HepG2 (cell line): ENCODE measurements around the gene PPIA. TPM values are rescaled to one million over a fixed set of nuclear protein-coding genes. Genes with fewer than 3 reads are reported as not detected.

Experiments used
- ATAC-seq: fragments of 200-7000 bp; cut with Tn5 transposase; 3 replicates; pipeline ENCODE4 v1.9.1; 2020; ENCODE audit warnings: mild to moderate bottlenecking, moderate library complexity
- BruUV-seq: library from RNA; stranded (reverse); fragments of 400-500 nt; replicated peaks from 2 replicates; lab custom pipeline; 2021; lab: Mats Ljungman, UMichigan
- CTCF ChIA-PET: fragments of 300-600 bp; formaldehyde crosslinking; extraction: SDS; loops from one replicate; lab custom pipeline; 2021; ENCODE audit warnings: low total read pairs, inconsistent platforms, low intra/inter-chr PET ratio; lab: Yijun Ruan, JAX
- POLR2A ChIA-PET: fragments of 350-600 bp; sonication (Branson Sonifier 250); formaldehyde crosslinking; loops from one replicate; lab custom pipeline; 2020; ENCODE audit warnings: antibody characterized with exemption, inconsistent platforms; lab: Yijun Ruan, JAX
- DNase-seq: peaks from one replicate; pipeline ENCODE4 v3.0.0-alpha.2; 2015; ENCODE audit warnings: low spot score
- FAIRE-seq: peaks from 3 replicates; lab custom pipeline; 2011; peaks lifted over from hg19 to GRCh38; lab: Jason Lieb, UNC
- H2AFZ ChIP-seq: one replicate; pipeline ENCODE4 v1.6.1; 2011; ENCODE audit warnings: low read length, inconsistent platforms
- H3K27ac ChIP-seq: fragments of 300-600 bp; 3 replicates; pipeline ENCODE4 v1.8.0; 2011; ENCODE audit warnings: mixed run types, mild to moderate bottlenecking, mixed read lengths, low read length, inconsistent platforms; ENCODE audit not compliant: insufficient read depth; ENCODE audit errors: extremely low read length
- H3K27me3 ChIP-seq, 2 experiments: fragments of 200-600 bp in 1 of 2; 2 replicates in 1 of 2; 3 replicates in 1 of 2; pipeline versions ENCODE4 v1.6.0 to v1.8.0; 2011; ENCODE audit warnings: low read length in 2 of 2, mild to moderate bottlenecking in 2 of 2, moderate library complexity in 2 of 2, inconsistent platforms in 1 of 2; ENCODE audit not compliant: insufficient read depth in 2 of 2, control insufficient read depth in 1 of 2
- H3K36me3 ChIP-seq, 2 experiments: fragments of 200-600 bp in 1 of 2; replicated peaks in 1 of 2; 2 replicates in 1 of 2; 3 replicates in 1 of 2; pipeline versions ENCODE4 v1.5.1 to v1.8.0; 2011; ENCODE audit warnings: low read length in 2 of 2, inconsistent platforms in 1 of 2; ENCODE audit not compliant: insufficient read depth in 2 of 2, control insufficient read depth in 1 of 2
- H3K4me1 ChIP-seq: 2 replicates; pipeline ENCODE4 v1.5.1; 2012; ENCODE audit warnings: low read length, inconsistent platforms; ENCODE audit not compliant: insufficient read depth
- H3K4me2 ChIP-seq: 2 replicates; pipeline ENCODE4 v1.6.0; 2011; ENCODE audit warnings: low read depth, low read length, inconsistent platforms
- H3K4me3 ChIP-seq, 3 experiments: fragments of 200-600 bp in 1 of 3; sonication (generic), shearing (Covaris generic) in 1 of 3; replicated peaks in 1 of 3; 2 replicates each; pipeline ENCODE4 v1.5.1; 2011 to 2016; ENCODE audit warnings: low read length in 3 of 3, inconsistent platforms in 2 of 3, low read depth in 2 of 3, mild to moderate bottlenecking in 2 of 3, control low read depth in 1 of 3, mixed read lengths in 1 of 3; ENCODE audit not compliant: insufficient read depth in 1 of 3
- H3K79me2 ChIP-seq: one replicate; pipeline ENCODE4 v1.6.1; 2011; ENCODE audit warnings: low read length, inconsistent platforms; ENCODE audit not compliant: insufficient read depth
- H3K9ac ChIP-seq: 2 replicates; pipeline ENCODE4 v1.6.0; 2011; ENCODE audit warnings: mild to moderate bottlenecking, low read depth, low read length, inconsistent platforms; ENCODE audit not compliant: insufficient read depth
- H3K9me3 ChIP-seq: 2 replicates; pipeline ENCODE4 v1.5.1; 2012; ENCODE audit warnings: mild to moderate bottlenecking, low read length
- H4K20me1 ChIP-seq: 2 replicates; pipeline ENCODE4 v1.6.0; 2011; ENCODE audit warnings: inconsistent platforms, mild to moderate bottlenecking, low read length, moderate library complexity; ENCODE audit not compliant: insufficient read depth
- ATF7-NPFF ChIP-seq: sonication (generic); formaldehyde crosslinking; IDR thresholded peaks from 2 replicates; pipeline ENCODE4 v1.8.1; 2023; ENCODE audit warnings: mild to moderate bottlenecking, low read depth, missing genetic modification reagents, moderate library complexity
- CBX5 ChIP-seq: sonication (generic); formaldehyde crosslinking; IDR thresholded peaks from 2 replicates; pipeline ENCODE4 v1.4.0; 2020; ENCODE audit warnings: missing genetic modification reagents, borderline replicate concordance
- CEBPB ChIP-seq: IDR thresholded peaks from 2 replicates; pipeline ENCODE4 v1.6.1; 2011; ENCODE audit warnings: low read depth, low read length, improper control_type of control experiment, borderline replicate concordance
- FOXA3 ChIP-seq: IDR thresholded peaks from 2 replicates; pipeline ENCODE4 v1.6.1; 2016; ENCODE audit warnings: missing genetic modification reagents, missing compliant biosample characterization
- HOXA7 ChIP-seq: sonication (generic); formaldehyde crosslinking; IDR thresholded peaks from 2 replicates; pipeline ENCODE4 v1.8.1; 2022; ENCODE audit warnings: mild to moderate bottlenecking, missing genetic modification reagents, moderate library complexity
- MIER3 ChIP-seq: IDR thresholded peaks from 2 replicates; pipeline ENCODE4 v1.6.1; 2016; ENCODE audit warnings: missing compliant biosample characterization, borderline replicate concordance
- RFX5 ChIP-seq: IDR thresholded peaks from 2 replicates; pipeline ENCODE4 v1.6.1; 2011; ENCODE audit warnings: low read depth, low read length, improper control_type of control experiment
- SIN3A ChIP-seq: IDR thresholded peaks from 2 replicates; pipeline ENCODE4 v1.6.1; 2011; ENCODE audit warnings: low read depth, mild to moderate bottlenecking, control low read depth, low read length, borderline replicate concordance
- SP2 ChIP-seq: sonication (generic); formaldehyde crosslinking; IDR thresholded peaks from 2 replicates; pipeline ENCODE4 v1.5.1; 2020; ENCODE audit warnings: mild to moderate bottlenecking, missing genetic modification reagents
- ZFP36L1 ChIP-seq: sonication (generic); formaldehyde crosslinking; IDR thresholded peaks from 2 replicates; pipeline ENCODE4 v1.8.0; 2022; ENCODE audit warnings: mild to moderate bottlenecking, missing genetic modification reagents, moderate library complexity
- ZNF230 ChIP-seq: sonication (generic); formaldehyde crosslinking; IDR thresholded peaks from 2 replicates; pipeline ENCODE4 v1.4.0; 2020; ENCODE audit warnings: mild to moderate bottlenecking, missing genetic modification reagents
- ZNF383 ChIP-seq: sonication (generic); formaldehyde crosslinking; IDR thresholded peaks from 2 replicates; pipeline ENCODE4 v1.4.0; 2020; ENCODE audit warnings: missing genetic modification reagents, mild to moderate bottlenecking, borderline replicate concordance
- ZNF484 ChIP-seq: sonication (generic); formaldehyde crosslinking; IDR thresholded peaks from 2 replicates; pipeline ENCODE4 v1.5.1; 2020; ENCODE audit warnings: mild to moderate bottlenecking, low read depth, missing genetic modification reagents, borderline replicate concordance
- ZNF496 ChIP-seq: sonication (generic); formaldehyde crosslinking; IDR thresholded peaks from 2 replicates; pipeline ENCODE4 v1.8.1; 2023; ENCODE audit warnings: mild to moderate bottlenecking, moderate library complexity, missing genetic modification reagents; ENCODE audit not compliant: insufficient replicate concordance
- ZNF670 ChIP-seq: sonication (generic); formaldehyde crosslinking; IDR thresholded peaks from 2 replicates; pipeline ENCODE4 v1.8.0; 2022; ENCODE audit warnings: mild to moderate bottlenecking, missing genetic modification reagents, borderline replicate concordance
- WGBS: methylation state at CpG from one replicate; pipeline ENCODE4 v1.1.6; 2017; ENCODE audit warnings: low lambda C conversion rate; 5-methylcytosine and 5-hydroxymethylcytosine counted together
- in situ Hi-C: cut with HindIII; loops from 2 replicates; pipeline ENCODE4 v1.10.0; 2017; ENCODE audit warnings: low pct_unique_long_range_greater_than_20kb; ENCODE audit not compliant: extremely low pct_ligation_motif_present
- intact Hi-C: fragments of 100-400 bp; cut with micrococcal nuclease; formaldehyde crosslinking; loops from one replicate; pipeline ENCODE4 v1.10.0; 2022; ENCODE audit not compliant: unreplicated experiment
- polyA plus RNA-seq, 8 experiments: library from polyadenylated mRNA; depleted of rRNA in 3 of 8; stranded (reverse) in 7 of 8; unstranded in 1 of 8; fragments of >200 nt; fragmentation: Illumina TruSeq in 4 of 8; extraction: Trizol in 4 of 8; gene quantifications; 2 replicates each; pipeline versions ENCODE4 v1.2.1 to v1.2.3, GENCODE V29; 2011 to 2016; ENCODE audit warnings: low read depth in 4 of 8, missing spikeins in 1 of 8, mixed read lengths in 1 of 8; ENCODE audit not compliant: insufficient read depth in 1 of 8
- total RNA-seq, 5 experiments: library from RNA; depleted of rRNA; stranded (reverse); fragments of >200 nt; fragmentation: Illumina TruSeq; extraction: Trizol; gene quantifications; 2 replicates each; pipeline ENCODE4 v1.2.3, GENCODE V29; 2016; ENCODE audit warnings: low read depth in 1 of 5
- TF ChIP-seq, protein P1 (sequence below): sonication (generic); formaldehyde crosslinking; IDR thresholded peaks from 2 replicates; pipeline ENCODE4 v1.4.0; 2020; ENCODE audit warnings: missing genetic modification reagents
- TF ChIP-seq, protein P2 (sequence below): sonication (generic); formaldehyde crosslinking; IDR thresholded peaks from 2 replicates; pipeline ENCODE4 v1.4.0; 2020; ENCODE audit warnings: mild to moderate bottlenecking, missing genetic modification reagents, borderline replicate concordance
- TF ChIP-seq, protein P3 (sequence below): sonication (generic); formaldehyde crosslinking; IDR thresholded peaks from 2 replicates; pipeline ENCODE4 v1.8.0; 2022; ENCODE audit warnings: mild to moderate bottlenecking, missing genetic modification reagents, borderline replicate concordance

PPIA gene
- total and polyA plus RNA-seq, 2 of the 13 experiments (the other 11 are each of a cell fraction or from before 2014, with no cell fraction given), result 2,268 to 3,010 TPM

DNA sequence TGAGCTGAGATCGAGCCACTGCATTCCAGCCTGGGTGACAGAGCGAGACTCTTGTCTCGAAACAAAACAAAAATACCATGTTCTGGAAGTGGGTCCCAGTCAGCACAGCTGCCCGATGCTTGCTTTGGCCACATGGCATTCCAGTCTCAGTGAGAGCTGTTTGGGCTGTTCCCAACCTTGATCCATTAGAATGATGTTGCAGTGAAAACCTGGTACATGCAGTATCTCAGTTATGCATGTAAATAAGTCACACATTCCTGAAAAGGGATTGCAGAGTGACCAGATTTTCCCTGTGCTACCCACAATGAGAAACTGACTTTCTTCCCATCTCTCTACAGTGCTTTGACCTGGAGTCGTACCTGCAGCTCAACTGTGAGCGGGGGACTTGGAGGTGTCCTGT, 32.4 kb upstream of the PPIA start:
- 92% methylated on average over 6 of the region's 6 CpGs for WGBS
- in situ Hi-C loops (loop anchor here (25.0 kb wide), 1 partner anchor 177 kb away; the partner anchor contains the start of gene TMED4), intact Hi-C loops (no loop called here)
- peaks cover 37 to 46% of the 10 kb centered on the region in 2 experiments; a peak in 4 of 5 replicates for H3K36me3 ChIP-seq
- FAIRE-seq, result no peak
- no peaks in the 10 kb centered on the region for H3K79me2 ChIP-seq
- H3K27me3 ChIP-seq, result no peaks in the 10 kb centered on the region
- no peak overlapping the region for H3K4me2 ChIP-seq
- H3K9ac ChIP-seq, result no peak overlapping the region
- peaks cover 16% of the 10 kb centered on the region for H3K4me1 ChIP-seq
- POLR2A ChIA-PET, result no interaction called here
- no peak overlapping the region for H2AFZ ChIP-seq
- CTCF ChIA-PET, result no interaction called here
- ATAC-seq, result no peak
- no peak for TF ChIP-seq CBX5 (CRISPR knock-in tag)
- no peak for TF ChIP-seq ZNF496 (CRISPR knock-in tag)
- TF ChIP-seq, protein P1, sequence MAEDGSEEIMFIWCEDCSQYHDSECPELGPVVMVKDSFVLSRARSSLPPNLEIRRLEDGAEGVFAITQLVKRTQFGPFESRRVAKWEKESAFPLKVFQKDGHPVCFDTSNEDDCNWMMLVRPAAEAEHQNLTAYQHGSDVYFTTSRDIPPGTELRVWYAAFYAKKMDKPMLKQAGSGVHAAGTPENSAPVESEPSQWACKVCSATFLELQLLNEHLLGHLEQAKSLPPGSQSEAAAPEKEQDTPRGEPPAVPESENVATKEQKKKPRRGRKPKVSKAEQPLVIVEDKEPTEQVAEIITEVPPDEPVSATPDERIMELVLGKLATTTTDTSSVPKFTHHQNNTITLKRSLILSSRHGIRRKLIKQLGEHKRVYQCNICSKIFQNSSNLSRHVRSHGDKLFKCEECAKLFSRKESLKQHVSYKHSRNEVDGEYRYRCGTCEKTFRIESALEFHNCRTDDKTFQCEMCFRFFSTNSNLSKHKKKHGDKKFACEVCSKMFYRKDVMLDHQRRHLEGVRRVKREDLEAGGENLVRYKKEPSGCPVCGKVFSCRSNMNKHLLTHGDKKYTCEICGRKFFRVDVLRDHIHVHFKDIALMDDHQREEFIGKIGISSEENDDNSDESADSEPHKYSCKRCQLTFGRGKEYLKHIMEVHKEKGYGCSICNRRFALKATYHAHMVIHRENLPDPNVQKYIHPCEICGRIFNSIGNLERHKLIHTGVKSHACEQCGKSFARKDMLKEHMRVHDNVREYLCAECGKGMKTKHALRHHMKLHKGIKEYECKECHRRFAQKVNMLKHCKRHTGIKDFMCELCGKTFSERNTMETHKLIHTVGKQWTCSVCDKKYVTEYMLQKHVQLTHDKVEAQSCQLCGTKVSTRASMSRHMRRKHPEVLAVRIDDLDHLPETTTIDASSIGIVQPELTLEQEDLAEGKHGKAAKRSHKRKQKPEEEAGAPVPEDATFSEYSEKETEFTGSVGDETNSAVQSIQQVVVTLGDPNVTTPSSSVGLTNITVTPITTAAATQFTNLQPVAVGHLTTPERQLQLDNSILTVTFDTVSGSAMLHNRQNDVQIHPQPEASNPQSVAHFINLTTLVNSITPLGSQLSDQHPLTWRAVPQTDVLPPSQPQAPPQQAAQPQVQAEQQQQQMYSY (CRISPR knock-in tag), result no peak
- TF ChIP-seq SP2 (CRISPR knock-in tag), result no peak
- TF ChIP-seq ATF7-NPFF (CRISPR knock-in tag), result no peak
- no peak for TF ChIP-seq MIER3 (CRISPR knock-in tag)
- no peak for TF ChIP-seq ZNF484
- TF ChIP-seq ZNF383 (CRISPR knock-in tag), result no peak
- TF ChIP-seq SIN3A, result no peak
- TF ChIP-seq, protein P2, sequence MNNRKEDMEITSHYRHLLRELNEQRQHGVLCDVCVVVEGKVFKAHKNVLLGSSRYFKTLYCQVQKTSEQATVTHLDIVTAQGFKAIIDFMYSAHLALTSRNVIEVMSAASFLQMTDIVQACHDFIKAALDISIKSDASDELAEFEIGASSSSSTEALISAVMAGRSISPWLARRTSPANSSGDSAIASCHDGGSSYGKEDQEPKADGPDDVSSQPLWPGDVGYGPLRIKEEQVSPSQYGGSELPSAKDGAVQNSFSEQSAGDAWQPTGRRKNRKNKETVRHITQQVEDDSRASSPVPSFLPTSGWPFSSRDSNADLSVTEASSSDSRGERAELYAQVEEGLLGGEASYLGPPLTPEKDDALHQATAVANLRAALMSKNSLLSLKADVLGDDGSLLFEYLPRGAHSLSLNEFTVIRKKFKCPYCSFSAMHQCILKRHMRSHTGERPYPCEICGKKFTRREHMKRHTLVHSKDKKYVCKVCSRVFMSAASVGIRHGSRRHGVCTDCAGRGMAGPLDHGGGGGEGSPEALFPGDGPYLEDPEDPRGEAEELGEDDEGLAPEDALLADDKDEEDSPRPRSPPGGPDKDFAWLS (CRISPR knock-in tag), result no peak
- no peak for TF ChIP-seq RFX5
- no peak for TF ChIP-seq ZNF670 (CRISPR knock-in tag)
- no peak for TF ChIP-seq HOXA7 (CRISPR knock-in tag)
- TF ChIP-seq CEBPB, result no peak
- TF ChIP-seq ZFP36L1 (CRISPR knock-in tag), result no peak
- TF ChIP-seq FOXA3, result no peak
- TF ChIP-seq, protein P3, sequence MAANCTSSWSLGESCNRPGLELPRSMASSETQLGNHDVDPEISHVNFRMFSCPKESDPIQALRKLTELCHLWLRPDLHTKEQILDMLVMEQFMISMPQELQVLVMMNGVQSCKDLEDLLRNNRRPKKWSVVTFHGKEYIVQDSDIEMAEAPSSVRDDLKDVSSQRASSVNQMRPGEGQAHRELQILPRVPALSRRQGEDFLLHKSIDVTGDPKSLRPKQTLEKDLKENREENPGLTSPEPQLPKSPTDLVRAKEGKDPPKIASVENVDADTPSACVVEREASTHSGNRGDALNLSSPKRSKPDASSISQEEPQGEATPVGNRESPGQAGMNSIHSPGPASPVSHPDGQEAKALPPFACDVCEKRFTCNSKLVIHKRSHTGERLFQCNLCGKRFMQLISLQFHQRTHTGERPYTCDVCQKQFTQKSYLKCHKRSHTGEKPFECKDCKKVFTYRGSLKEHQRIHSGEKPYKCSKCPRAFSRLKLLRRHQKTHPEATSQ (CRISPR knock-in tag), result no peak
- TF ChIP-seq ZNF230, result no peak
- TF ChIP-seq, all 625 proteins: peak for 0
- no TSS peak for BruUV-seq
- DNase-seq, result no peak
- Histone ChIP-seq H3K9me3 (no peaks in the 10 kb centered on the region), H3K27ac (no peak overlapping the region), H3K4me3 (no peak overlapping the region), H4K20me1 (no peaks in the 10 kb centered on the region)
